ENCODE data around the gene UNC93A. TPM values are rescaled to one million over a fixed set of nuclear protein-coding genes. Genes with fewer than 3 reads are reported as not detected.
A peak's percentile ranks its signal among the peaks of the same experiment; 100 is the strongest.
"Not testable (repeated sequence)": the region's sequence is repeated elsewhere in the genome, so short reads cannot be mapped to it uniquely, and the experiment has no call there.

The UNC93A gene
- not detected in 2 replicates for total RNA-seq
- polyA plus RNA-seq, result not detected in 2 replicates
- not detected in 2 replicates for polyA plus RNA-seq (2012)
- polyA minus RNA-seq (ENCODE audit: low replicate concordance), result not detected in 2 replicates

GRCh38 chr6:167290786-167291622 lies at the start of gene UNC93A:
TSS of gene UNC93A (plus strand) at chr6:167291315. CDS start at chr6:167291490, 175 bp downstream.
- H3K9me3 ChIP-seq (ENCODE audit: control insufficient read depth, insufficient read depth, low read depth, low read length), result no peaks in the 10 kb centered on the region
- H3K4me3 ChIP-seq (replicated peaks in 1 of 4; ENCODE audit: control extremely low read depth in 1 of 4, insufficient read depth in 1 of 4, low read depth in 3 of 4, low read length in 4 of 4), result no peak within 1 kb of the TSS
- TF ChIP-seq CTCF (conservative IDR thresholded peaks at IDR 0.05 in 1 of 2, IDR thresholded peaks at IDR 0.05 in 1 of 2; ENCODE audit: low read depth in 1 of 2, low read length in 2 of 2) (no peak), EZH2 (IDR thresholded peaks at IDR 0.05; ENCODE audit: low read length, missing control alignments) (no peak)
- DNase-seq (ENCODE audit: low read depth in 2 of 2), result no peak
- H3K79me2 ChIP-seq (ENCODE audit: control insufficient read depth, insufficient read depth, low read length), result no peaks in the 10 kb centered on the region
- no peak within 1 kb of the TSS for H3K9ac ChIP-seq (ENCODE audit: insufficient read depth, low read length)
- no peaks in the 10 kb centered on the region for H3K36me3 ChIP-seq (ENCODE audit: control insufficient read depth, insufficient read depth, low read length)
- H3K27me3 ChIP-seq (ENCODE audit: control insufficient read depth, insufficient read depth, low read length), result no peaks in the 10 kb centered on the region
- H4K20me1 ChIP-seq (ENCODE audit: control insufficient read depth, extremely low read depth, insufficient read depth, low read length), result no peaks in the 10 kb centered on the region
- H3K4me2 ChIP-seq (ENCODE audit: extremely low read depth, insufficient read depth, low read length), result no peak within 1 kb of the TSS
- H3K4me1 ChIP-seq (ENCODE audit: control insufficient read depth, extremely low read depth, insufficient read depth, low read length), result no peaks in the 10 kb centered on the region
- H2AFZ ChIP-seq (ENCODE audit: low read length), result no peak within 1 kb of the TSS
- no peak within 1 kb of the TSS for H3K27ac ChIP-seq (ENCODE audit: insufficient read depth, low read length)

GRCh38 chr6:167241321-167242134 lies 49.6 kb upstream of the UNC93A start:
- not testable (repeated sequence) for H4K20me1 ChIP-seq (ENCODE audit: control insufficient read depth, extremely low read depth, insufficient read depth, low read length); H3K4me3 ChIP-seq (replicated peaks in 1 of 4; ENCODE audit: control extremely low read depth in 1 of 4, insufficient read depth in 1 of 4, low read depth in 3 of 4, low read length in 4 of 4); H3K27me3 ChIP-seq (ENCODE audit: control insufficient read depth, insufficient read depth, low read length); H3K79me2 ChIP-seq (ENCODE audit: control insufficient read depth, insufficient read depth, low read length); H3K4me2 ChIP-seq (ENCODE audit: extremely low read depth, insufficient read depth, low read length); H2AFZ ChIP-seq (ENCODE audit: low read length); H3K9me3 ChIP-seq (ENCODE audit: control insufficient read depth, insufficient read depth, low read depth, low read length); H3K4me1 ChIP-seq (ENCODE audit: control insufficient read depth, extremely low read depth, insufficient read depth, low read length); H3K36me3 ChIP-seq (ENCODE audit: control insufficient read depth, insufficient read depth, low read length); H3K27ac ChIP-seq (ENCODE audit: insufficient read depth, low read length); H3K9ac ChIP-seq (ENCODE audit: insufficient read depth, low read length)
- peak in 1 of 2 donors; percentile 7 for DNase-seq (ENCODE audit: low read depth in 2 of 2)

DNA sequence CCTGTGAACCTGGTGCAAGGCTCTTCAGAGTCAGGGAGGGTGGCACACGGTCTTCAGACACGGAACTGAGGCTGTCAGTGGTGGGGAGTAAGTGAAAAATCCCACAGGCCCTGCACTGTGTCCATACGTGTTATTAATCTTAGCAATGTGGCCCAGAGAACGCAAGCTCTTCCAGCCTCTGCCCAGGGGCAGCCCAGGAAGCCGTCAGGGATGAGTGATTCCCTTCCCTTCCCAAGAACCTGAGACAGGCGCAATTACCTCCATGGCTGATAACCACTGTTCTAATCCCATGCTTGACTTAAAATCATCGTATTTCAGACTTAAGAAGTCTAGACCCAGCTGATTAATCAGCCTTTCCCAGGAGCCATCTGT lies 49.0 kb upstream of the UNC93A start:
- not testable (repeated sequence) for H3K4me1 ChIP-seq (ENCODE audit: control insufficient read depth, extremely low read depth, insufficient read depth, low read length)

DNA sequence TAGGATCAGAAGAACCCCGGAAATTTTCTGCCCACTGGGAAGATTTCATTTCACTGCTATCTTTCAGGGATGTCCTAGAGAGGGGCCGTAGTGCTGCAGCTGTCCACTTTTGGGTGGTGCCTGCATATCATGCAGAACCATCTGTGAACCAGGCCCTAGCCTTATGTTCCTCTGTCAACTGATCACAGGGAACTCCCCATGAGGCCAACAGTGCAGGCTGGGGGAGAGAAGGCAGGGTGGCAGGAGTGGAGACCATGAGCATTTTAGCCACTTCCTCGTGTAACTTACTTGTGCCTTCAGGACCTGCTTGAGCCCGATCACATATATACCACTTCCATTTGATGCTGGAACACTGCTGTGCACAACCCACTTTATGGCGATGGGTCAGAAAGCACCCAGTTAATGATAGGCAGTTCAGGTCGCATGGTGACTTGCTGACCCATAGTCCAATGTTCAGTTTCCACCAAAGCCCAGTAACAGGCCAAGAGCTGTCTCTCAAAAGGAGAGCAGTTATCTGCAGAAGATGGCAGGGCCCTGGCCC lies 48.5 kb upstream of the UNC93A start:
- H3K27ac ChIP-seq (ENCODE audit: insufficient read depth, low read length); H3K9me3 ChIP-seq (ENCODE audit: control insufficient read depth, insufficient read depth, low read depth, low read length); H3K79me2 ChIP-seq (ENCODE audit: control insufficient read depth, insufficient read depth, low read length); H3K36me3 ChIP-seq (ENCODE audit: control insufficient read depth, insufficient read depth, low read length); H2AFZ ChIP-seq (ENCODE audit: low read length); H3K27me3 ChIP-seq (ENCODE audit: control insufficient read depth, insufficient read depth, low read length); H3K4me2 ChIP-seq (ENCODE audit: extremely low read depth, insufficient read depth, low read length); H4K20me1 ChIP-seq (ENCODE audit: control insufficient read depth, extremely low read depth, insufficient read depth, low read length); H3K4me3 ChIP-seq (replicated peaks in 1 of 4; ENCODE audit: control extremely low read depth in 1 of 4, insufficient read depth in 1 of 4, low read depth in 3 of 4, low read length in 4 of 4); H3K4me1 ChIP-seq (ENCODE audit: control insufficient read depth, extremely low read depth, insufficient read depth, low read length); DNase-seq (ENCODE audit: low read depth in 2 of 2); H3K9ac ChIP-seq (ENCODE audit: insufficient read depth, low read length): not testable (repeated sequence)

More for the DNA sequence above, 49.0 kb upstream of the UNC93A start:
- H3K36me3 ChIP-seq (ENCODE audit: control insufficient read depth, insufficient read depth, low read length); H4K20me1 ChIP-seq (ENCODE audit: control insufficient read depth, extremely low read depth, insufficient read depth, low read length); H3K4me3 ChIP-seq (replicated peaks in 1 of 4; ENCODE audit: control extremely low read depth in 1 of 4, insufficient read depth in 1 of 4, low read depth in 3 of 4, low read length in 4 of 4); H3K9ac ChIP-seq (ENCODE audit: insufficient read depth, low read length); H3K4me2 ChIP-seq (ENCODE audit: extremely low read depth, insufficient read depth, low read length); H2AFZ ChIP-seq (ENCODE audit: low read length); H3K9me3 ChIP-seq (ENCODE audit: control insufficient read depth, insufficient read depth, low read depth, low read length); H3K27ac ChIP-seq (ENCODE audit: insufficient read depth, low read length); DNase-seq (ENCODE audit: low read depth in 2 of 2); H3K79me2 ChIP-seq (ENCODE audit: control insufficient read depth, insufficient read depth, low read length); H3K27me3 ChIP-seq (ENCODE audit: control insufficient read depth, insufficient read depth, low read length): not testable (repeated sequence)

Data from fibroblast of lung (primary cell).